A549 treated with CpdA at 1 μM for 4 hours (cell line): ENCODE measurements around the gene BSN. TPM values are rescaled to one million over a fixed set of nuclear protein-coding genes. Genes with fewer than 3 reads are reported as not detected.

Experiments
- total RNA-seq: library from RNA; stranded (reverse); fragments of 200-300 nt; extraction: Qiagen RNA extraction; gene quantifications from 5 replicates; pipeline ENCODE4 v1.2.3, GENCODE V29; 2022; ENCODE audit warnings: low read depth

The BSN gene
- 0.10 to 0.19 TPM (median 0.13 TPM) in 5 replicates for total RNA-seq

GRCh38 chr3:49553692-49554632 lies at the start of gene BSN:
TSS of gene BSN (plus strand) at chr3:49554477. CDS start at chr3:49554603, 126 bp downstream.

GRCh38 chr3:49673715-49674496 lies 119.6 kb downstream of the BSN start, which contains the start of gene APEH:
TSS of gene APEH (plus strand) at chr3:49674351. CDS start at chr3:49674402, 51 bp downstream.

GRCh38 chr3:49689046-49689907 lies 135.0 kb downstream of the BSN start, which contains the start of the genes MST1 and RNF123:
TSS of gene MST1 (minus strand) at chr3:49689474. CDS start at chr3:49688691, 783 bp downstream.
TSS of gene RNF123 (plus strand) at chr3:49689557. CDS start at chr3:49691166, 1,609 bp downstream.

GRCh38 chr3:49719214-49719884 lies 165.1 kb downstream of the BSN start, which contains the start of gene AMIGO3:
TSS of gene AMIGO3 (minus strand) at chr3:49719684. CDS start at chr3:49719465, 219 bp downstream.

Other genes starting within 250 kb of the BSN start
- gene USP4, start 214.4 kb upstream of the BSN start, total RNA-seq = 11.3 to 14.8 TPM (median 13.9 TPM) in 5 replicates
- gene GPX1, start 196.1 kb upstream of the BSN start, total RNA-seq = 244 to 303 TPM (median 289 TPM) in 5 replicates
- gene RHOA, start 142.5 kb upstream of the BSN start, total RNA-seq = 452 to 563 TPM (median 466 TPM) in 5 replicates
- 21.6 to 24.1 TPM (median 23.2 TPM) in 5 replicates for gene TCTA, start 142.1 kb upstream of the BSN start, total RNA-seq
- gene AMT, start 132.0 kb upstream of the BSN start, total RNA-seq = 0.09 to 0.38 TPM (median 0.35 TPM) in 4 of 5 replicates, not detected in the other
- gene NICN1, start 125.2 kb upstream of the BSN start, total RNA-seq = 5.5 to 7.2 TPM (median 6.0 TPM) in 5 replicates
- gene DAG1, start 84.2 kb upstream of the BSN start, total RNA-seq = 43.2 to 58.1 TPM (median 53.4 TPM) in 5 replicates
- 59.0 to 65.7 TPM (median 64.8 TPM) in 5 replicates for gene APEH, start 119.9 kb downstream of the BSN start, total RNA-seq
- gene MST1, start 135.0 kb downstream of the BSN start, total RNA-seq = 0.89 to 2.0 TPM (median 1.8 TPM) in 5 replicates
- gene RNF123, start 135.1 kb downstream of the BSN start, total RNA-seq = 12.5 to 17.1 TPM (median 14.8 TPM) in 5 replicates
- 0.26 to 1.7 TPM (median 0.57 TPM) in 5 replicates for gene AMIGO3, start 165.2 kb downstream of the BSN start, total RNA-seq
- gene GMPPB, start 169.5 kb downstream of the BSN start, total RNA-seq = 16.2 to 22.6 TPM (median 21.3 TPM) in 5 replicates
- gene IP6K1, start 232.1 kb downstream of the BSN start, total RNA-seq = 21.6 to 22.8 TPM (median 22.2 TPM) in 5 replicates
- gene CDHR4, start 245.4 kb downstream of the BSN start, total RNA-seq = 0.16 to 0.53 TPM (median 0.40 TPM) in 5 replicates
- gene INKA1, start 248.8 kb downstream of the BSN start, total RNA-seq = 1.6 to 2.1 TPM (median 2.0 TPM) in 5 replicates